Osteoblast (primary cell): Measurements from ENCODE around the gene TBX10. TPM values are rescaled to one million over a fixed set of nuclear protein-coding genes. Genes with fewer than 3 reads are reported as not detected.

Experiments used
- DNase-seq: peaks from one replicate; pipeline ENCODE4 v3.0.0; 2011; ENCODE audit warnings: low spot score, mixed read lengths; ENCODE audit not compliant: insufficient read length; ENCODE audit errors: missing footprints
- H2AFZ ChIP-seq: 2 replicates; pipeline ENCODE4 v1.6.0; 2011; ENCODE audit warnings: mild to moderate bottlenecking, low read length
- H3K27ac ChIP-seq: 2 replicates; pipeline ENCODE4 v1.5.1; 2011; ENCODE audit warnings: mild to moderate bottlenecking, low read depth, low read length, moderate library complexity
- H3K27me3 ChIP-seq: 2 replicates; pipeline ENCODE4 v1.6.0; 2012; ENCODE audit warnings: mild to moderate bottlenecking, control low read depth, inconsistent platforms, low read length, moderate library complexity; ENCODE audit not compliant: insufficient read depth
- H3K36me3 ChIP-seq: 2 replicates; pipeline ENCODE4 v1.5.1; 2011; ENCODE audit warnings: mild to moderate bottlenecking, low read length, control low read depth, moderate library complexity; ENCODE audit not compliant: insufficient read depth
- H3K4me1 ChIP-seq: 2 replicates; pipeline ENCODE4 v1.5.1; 2011; ENCODE audit warnings: mild to moderate bottlenecking, low read length, control low read depth, moderate library complexity; ENCODE audit not compliant: insufficient read depth
- H3K4me2 ChIP-seq: 2 replicates; pipeline ENCODE4 v1.6.0; 2011; ENCODE audit warnings: mild to moderate bottlenecking, low read length; ENCODE audit not compliant: insufficient read depth
- H3K4me3 ChIP-seq: fragments of 200-600 bp; sonication (generic); 3 replicates; pipeline ENCODE4 v1.5.1; 2012; ENCODE audit warnings: mild to moderate bottlenecking, low read length, inconsistent platforms; ENCODE audit not compliant: insufficient read depth
- H3K79me2 ChIP-seq: 2 replicates; pipeline ENCODE4 v1.6.0; 2012; ENCODE audit warnings: mild to moderate bottlenecking, low read length, control low read depth, inconsistent platforms; ENCODE audit not compliant: insufficient read depth
- H3K9me3 ChIP-seq: 2 replicates; pipeline ENCODE4 v1.5.1; 2011; ENCODE audit warnings: low read depth, low read length, control low read depth
- H4K20me1 ChIP-seq: 2 replicates; pipeline ENCODE4 v1.6.0; 2012; ENCODE audit warnings: mild to moderate bottlenecking, low read length, control low read depth; ENCODE audit not compliant: insufficient read depth
- total RNA-seq: library from RNA; depleted of rRNA; stranded (reverse); fragments of >200 nt; gene quantifications from 2 replicates; pipeline ENCODE4 v1.2.3, GENCODE V29; 2012
- TF ChIP-seq, protein P1 (sequence below): IDR thresholded peaks from 2 replicates; pipeline ENCODE4 v1.5.1; 2011; ENCODE audit warnings: mild to moderate bottlenecking, low read depth, low read length, moderate library complexity; ENCODE audit errors: extremely low read depth

The TBX10 gene
- total RNA-seq, 1 donor, result not detected

DNA sequence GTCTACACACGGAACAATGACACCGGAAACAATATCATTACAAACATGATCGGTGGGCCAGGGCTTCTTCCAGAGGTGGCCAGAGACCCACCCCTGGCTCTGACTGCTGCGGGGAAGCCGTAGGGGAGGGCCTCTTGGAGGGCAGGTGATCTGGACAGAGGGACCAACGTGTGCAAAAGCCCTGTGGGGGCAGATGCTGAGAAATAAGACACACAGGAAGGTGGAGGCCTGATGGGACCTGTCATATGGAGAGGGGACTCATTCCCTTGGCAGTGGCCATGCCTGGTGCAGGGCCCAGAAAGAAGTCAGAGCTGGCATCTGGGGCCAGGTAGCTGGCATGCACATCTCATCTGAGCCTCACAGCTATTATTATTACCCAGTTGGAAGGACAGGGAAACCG lies 33.8 kb upstream of the TBX10 start:
- H3K27ac ChIP-seq, result no peak overlapping the region
- no peaks in the 10 kb centered on the region for H3K36me3 ChIP-seq
- no peaks in the 10 kb centered on the region for H4K20me1 ChIP-seq
- TF ChIP-seq, protein P1, sequence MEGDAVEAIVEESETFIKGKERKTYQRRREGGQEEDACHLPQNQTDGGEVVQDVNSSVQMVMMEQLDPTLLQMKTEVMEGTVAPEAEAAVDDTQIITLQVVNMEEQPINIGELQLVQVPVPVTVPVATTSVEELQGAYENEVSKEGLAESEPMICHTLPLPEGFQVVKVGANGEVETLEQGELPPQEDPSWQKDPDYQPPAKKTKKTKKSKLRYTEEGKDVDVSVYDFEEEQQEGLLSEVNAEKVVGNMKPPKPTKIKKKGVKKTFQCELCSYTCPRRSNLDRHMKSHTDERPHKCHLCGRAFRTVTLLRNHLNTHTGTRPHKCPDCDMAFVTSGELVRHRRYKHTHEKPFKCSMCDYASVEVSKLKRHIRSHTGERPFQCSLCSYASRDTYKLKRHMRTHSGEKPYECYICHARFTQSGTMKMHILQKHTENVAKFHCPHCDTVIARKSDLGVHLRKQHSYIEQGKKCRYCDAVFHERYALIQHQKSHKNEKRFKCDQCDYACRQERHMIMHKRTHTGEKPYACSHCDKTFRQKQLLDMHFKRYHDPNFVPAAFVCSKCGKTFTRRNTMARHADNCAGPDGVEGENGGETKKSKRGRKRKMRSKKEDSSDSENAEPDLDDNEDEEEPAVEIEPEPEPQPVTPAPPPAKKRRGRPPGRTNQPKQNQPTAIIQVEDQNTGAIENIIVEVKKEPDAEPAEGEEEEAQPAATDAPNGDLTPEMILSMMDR, result no peak
- no peak overlapping the region for H3K4me2 ChIP-seq
- H3K27me3 ChIP-seq, result peaks cover 3% of the 10 kb centered on the region
- H3K4me3 ChIP-seq, result no peak overlapping the region
- DNase-seq, result peak; percentile 29
- H3K9me3 ChIP-seq, result no peaks in the 10 kb centered on the region
- no peaks in the 10 kb centered on the region for H3K79me2 ChIP-seq
- no peaks in the 10 kb centered on the region for H3K4me1 ChIP-seq
- H2AFZ ChIP-seq, result no peak overlapping the region

DNA sequence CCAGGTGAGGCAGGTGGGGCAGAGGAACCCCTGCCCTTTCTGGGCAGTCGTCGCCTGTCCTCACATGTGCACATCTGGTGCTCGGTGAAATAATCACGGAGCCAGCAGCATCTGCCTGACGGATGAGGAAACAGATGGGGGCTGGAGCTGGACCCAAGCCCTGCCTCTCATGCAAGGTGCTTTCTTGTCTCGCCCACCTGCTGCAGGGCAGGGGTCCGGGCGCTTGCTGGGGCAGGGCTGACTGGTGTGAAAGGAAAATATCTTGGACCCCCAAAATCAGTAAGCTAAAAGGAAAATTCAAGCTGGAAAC lies 31.6 kb upstream of the TBX10 start:
- peak; percentile 46 for DNase-seq
- Histone ChIP-seq H3K4me3 (no peak overlapping the region), H2AFZ (no peak overlapping the region), H4K20me1 (no peaks in the 10 kb centered on the region), H3K27me3 (peaks cover 3% of the 10 kb centered on the region), H3K36me3 (no peaks in the 10 kb centered on the region), H3K27ac (no peak overlapping the region), H3K4me2 (no peak overlapping the region), H3K9me3 (no peaks in the 10 kb centered on the region), H3K79me2 (no peaks in the 10 kb centered on the region), H3K4me1 (no peaks in the 10 kb centered on the region)
- TF ChIP-seq, protein P1, result no peak

DNA sequence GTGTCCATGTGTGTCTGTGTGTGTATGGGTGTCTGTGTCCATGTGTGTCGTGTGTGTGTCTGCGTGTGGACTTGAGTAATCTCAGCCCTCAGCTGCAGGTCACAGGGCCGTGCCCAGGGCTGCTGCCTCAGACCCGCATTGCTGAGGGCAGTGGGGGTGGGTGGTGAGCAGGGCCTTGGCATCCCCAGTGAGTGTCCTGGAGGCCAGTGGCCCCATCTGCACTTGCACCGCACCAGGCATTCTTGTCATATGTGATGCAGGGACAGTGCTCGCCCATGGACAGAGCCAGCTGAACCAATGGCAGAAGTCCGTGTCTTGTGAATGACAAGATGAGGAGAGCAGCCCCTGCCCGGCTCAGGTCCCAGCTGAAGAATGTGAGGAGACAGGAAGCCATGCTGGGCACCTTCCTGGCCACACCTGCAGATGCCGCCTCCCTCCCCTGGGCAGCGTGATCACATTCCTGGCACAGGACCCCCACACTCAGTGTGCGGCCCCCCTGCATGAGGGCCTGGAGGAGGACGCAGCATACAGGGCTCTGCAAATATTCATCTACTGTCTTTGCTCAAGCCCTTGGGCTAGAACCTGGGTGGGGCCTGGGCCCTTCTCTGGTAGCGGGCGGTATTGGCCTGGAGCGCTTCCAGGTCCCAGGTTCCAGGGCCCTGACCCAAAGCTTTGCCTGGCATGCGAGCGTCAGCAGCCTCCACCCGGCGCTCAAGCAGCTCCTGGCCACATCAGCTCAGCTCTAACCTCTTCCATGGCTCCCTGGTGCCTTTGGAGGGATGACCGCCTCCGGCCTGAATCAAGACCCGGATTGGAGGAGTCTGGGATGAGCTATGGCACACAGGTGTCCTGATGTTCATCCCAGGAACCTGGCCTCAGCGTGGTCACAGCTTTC lies 31.0 kb upstream of the TBX10 start:
- DNase-seq, result peak; percentile 39
- H4K20me1 ChIP-seq, result no peaks in the 10 kb centered on the region
- H3K4me1 ChIP-seq, result no peaks in the 10 kb centered on the region
- H3K9me3 ChIP-seq, result no peaks in the 10 kb centered on the region
- no peaks in the 10 kb centered on the region for H3K36me3 ChIP-seq
- no peak overlapping the region for H3K4me3 ChIP-seq
- H3K27me3 ChIP-seq, result peaks cover 3% of the 10 kb centered on the region
- no peak overlapping the region for H3K27ac ChIP-seq
- no peak overlapping the region for H3K4me2 ChIP-seq
- H3K79me2 ChIP-seq, result no peaks in the 10 kb centered on the region
- H2AFZ ChIP-seq, result no peak overlapping the region
- TF ChIP-seq, protein P1, result no peak

DNA sequence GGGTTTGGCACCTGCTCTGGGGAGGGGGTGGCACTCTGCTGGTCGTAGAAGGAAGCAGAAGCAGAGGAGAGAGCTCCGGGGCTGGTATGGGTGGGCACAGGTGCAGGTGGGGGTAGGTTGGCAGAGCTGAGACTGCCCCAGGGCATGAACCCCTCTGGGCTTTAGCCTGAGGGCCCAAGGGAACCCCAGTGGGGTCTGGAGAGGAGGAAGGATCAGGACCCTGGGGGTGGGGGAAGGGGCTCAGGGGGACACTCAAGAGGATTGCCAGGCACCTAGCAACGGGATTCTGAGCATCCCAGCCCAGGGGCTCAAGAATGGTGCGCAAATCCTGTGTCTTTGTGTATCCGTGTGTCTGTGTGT lies 28.6 kb upstream of the TBX10 start:
- TF ChIP-seq, protein P1, result no peak
- Histone ChIP-seq H3K9me3 (no peaks in the 10 kb centered on the region), H2AFZ (no peak overlapping the region), H3K79me2 (no peaks in the 10 kb centered on the region), H3K36me3 (no peaks in the 10 kb centered on the region), H4K20me1 (no peaks in the 10 kb centered on the region), H3K4me1 (no peaks in the 10 kb centered on the region), H3K4me3 (no peak overlapping the region), H3K4me2 (no peak overlapping the region), H3K27ac (no peak overlapping the region), H3K27me3 (no peaks in the 10 kb centered on the region)
- DNase-seq, result peak; percentile 25
